Amniotic stem cell (primary cell): ENCODE data around the gene PRDM16.

Experiments
- DNase-seq: peaks from one replicate; lab custom pipeline; 2025; lab: John Stamatoyannopoulos, UW

Gene PRDM16

GRCh38 chr1:3261007-3261968, 192.3 kb downstream of the PRDM16 start:
- DNase-seq, result no peak

GRCh38 chr1:3261969-3262579, 193.1 kb downstream of the PRDM16 start:
- no peak for DNase-seq

GRCh38 chr1:3262681-3263286, 193.8 kb downstream of the PRDM16 start:
- no peak for DNase-seq

DNA sequence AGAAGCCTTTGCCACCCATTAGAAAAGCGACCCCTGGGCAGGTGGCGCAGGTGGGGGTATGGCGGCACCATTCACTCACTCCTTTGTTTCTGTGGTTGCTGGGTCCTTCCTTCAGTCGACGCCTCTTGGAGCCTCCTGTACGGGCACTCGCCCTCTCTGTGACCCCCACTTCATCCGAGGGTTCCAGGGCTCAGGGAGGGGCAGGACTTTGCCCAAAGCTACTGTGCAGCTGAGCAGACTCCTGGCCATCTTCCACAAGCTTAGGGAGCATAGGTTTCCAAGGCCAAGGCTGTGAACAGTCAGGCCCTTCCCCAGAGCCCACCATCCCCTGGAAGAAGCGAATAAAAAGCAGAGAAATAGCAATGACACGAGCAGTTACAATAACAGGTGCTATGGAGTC, 194.8 kb downstream of the PRDM16 start:
- no peak for DNase-seq

DNA sequence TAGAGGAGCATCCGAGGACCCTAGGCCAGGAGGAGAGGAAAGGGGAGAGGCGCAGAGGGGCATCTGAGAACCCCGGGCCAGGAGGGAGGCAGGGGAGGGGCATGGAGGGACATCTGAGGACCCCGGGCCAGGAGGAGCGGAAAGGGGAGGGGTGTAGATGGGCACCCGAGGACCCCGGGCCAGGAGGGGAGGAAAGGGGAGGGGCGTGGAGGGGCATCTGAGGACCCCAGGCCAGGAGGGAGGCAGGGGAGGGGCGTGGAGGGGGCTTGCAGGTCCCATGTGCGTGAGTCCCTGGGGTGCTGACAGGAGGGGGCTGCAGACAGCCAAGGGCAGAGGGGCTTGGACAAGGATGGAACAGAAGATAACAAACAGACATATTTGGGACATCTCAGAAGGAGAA, 195.5 kb downstream of the PRDM16 start:
- no peak for DNase-seq

- no peak for DNase-seq
These were observed 197.1 kb downstream of the PRDM16 start for GRCh38 chr1:3265835-3266805.

DNA sequence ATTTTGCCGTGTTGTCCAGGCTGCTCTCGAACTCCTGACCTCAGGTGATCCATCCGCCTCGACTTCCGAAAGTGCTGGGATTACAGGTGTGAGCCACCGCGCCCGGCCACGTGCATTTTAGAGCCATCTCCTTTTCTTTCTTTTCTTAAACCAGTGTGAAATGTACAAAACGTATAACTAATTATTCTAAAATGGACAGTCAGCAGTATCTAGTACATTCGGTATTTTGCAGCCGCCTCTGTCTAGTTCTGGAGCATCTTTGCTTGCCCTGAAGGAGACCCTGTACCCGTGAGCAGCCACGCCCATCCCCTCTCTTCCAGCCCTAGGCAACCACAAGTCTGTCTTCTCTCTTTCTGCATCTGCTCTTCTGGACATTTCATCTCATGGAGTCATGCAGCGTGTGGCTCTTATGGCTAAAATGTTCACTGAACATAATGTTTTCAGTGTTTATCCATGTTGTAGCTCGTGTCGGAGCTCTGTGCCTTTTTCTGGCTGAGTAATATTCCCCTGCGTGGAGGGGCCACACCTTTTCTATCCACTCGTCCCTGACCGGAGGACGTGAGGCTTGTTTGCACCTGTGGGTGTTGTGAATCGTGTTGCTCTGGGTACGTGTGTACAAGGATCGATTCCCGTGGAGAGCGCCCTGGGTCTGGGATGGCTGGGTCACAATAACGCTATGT, 198.0 kb downstream of the PRDM16 start:
- DNase-seq, result no peak

DNA sequence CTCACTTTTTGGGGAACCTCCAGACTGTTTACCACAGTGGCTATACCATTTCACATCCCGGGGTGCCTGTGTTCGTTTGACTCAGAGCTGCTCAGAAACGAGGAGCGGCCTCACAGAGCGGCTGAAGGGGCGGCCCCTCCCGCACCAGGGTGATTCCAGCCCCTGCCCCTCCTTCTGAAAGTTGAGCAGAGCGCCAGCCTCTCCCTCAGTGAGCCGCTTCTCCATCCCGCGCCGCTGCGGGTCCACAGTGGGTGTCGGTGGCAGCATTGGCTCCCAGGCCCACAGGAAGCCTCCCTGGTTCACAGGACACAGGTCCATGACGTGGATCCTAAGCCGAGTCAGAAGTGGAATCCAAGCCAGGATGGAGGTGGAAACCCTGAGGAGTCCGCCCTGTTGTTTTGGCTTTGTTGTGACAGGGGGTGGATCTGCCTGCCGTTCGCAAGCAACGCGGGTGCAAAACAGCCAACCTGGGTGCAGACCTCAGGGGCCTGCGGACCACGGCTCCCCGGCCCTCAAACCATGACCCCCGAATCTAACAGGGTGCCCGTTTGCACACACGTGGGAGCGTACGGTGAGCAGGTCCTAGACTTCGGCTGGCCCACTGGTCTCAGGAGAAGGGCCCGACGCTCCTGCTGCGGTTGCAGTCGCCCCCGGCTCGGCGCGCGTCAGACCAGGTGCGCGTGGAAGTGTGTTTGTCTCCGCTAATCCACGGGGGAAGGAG, 198.7 kb downstream of the PRDM16 start:
- no peak for DNase-seq

DNA sequence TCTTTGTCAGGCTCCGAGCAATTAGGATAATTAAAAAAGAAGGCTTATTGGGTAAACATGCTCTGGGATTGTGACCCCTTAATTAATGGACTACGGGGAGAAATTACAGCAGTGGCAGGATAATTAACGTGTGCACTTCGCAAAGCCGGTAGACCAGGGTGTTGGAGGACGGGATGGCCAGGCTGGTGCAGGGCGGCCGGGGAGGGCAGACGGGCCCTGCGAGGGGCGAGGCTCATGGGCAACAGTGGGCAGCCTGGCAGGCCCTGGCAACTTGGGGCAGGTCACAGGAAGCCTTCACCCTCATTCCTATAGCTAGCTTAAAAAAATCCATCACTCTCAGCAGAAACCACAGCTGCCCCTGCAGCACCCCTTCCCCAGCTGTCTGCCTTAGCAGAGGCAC, 199.3 kb downstream of the PRDM16 start:
- no peak for DNase-seq

GRCh38 chr1:3270403-3271245, 201.6 kb downstream of the PRDM16 start:
- DNase-seq, result no peak

DNA sequence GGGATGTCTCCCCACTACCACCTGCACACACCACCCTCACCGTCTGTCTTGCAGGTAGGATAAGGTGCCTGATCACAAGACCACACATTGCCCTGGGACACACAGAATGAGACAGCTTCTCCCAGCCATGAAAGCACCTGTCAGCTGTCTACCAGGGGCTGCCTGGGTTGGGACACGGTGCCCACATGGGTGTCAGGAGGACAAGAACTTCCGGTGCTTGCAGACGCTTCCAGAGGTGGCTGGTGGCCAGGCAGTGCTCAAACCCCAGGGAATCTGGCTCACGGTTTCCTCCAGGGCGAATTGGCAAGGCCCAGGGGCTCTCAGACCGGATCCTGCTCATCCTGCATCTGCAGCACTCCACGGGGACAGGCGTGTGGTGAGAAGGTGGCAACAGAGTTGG, 202.9 kb downstream of the PRDM16 start:
- DNase-seq, result no peak

GRCh38 chr1:3272321-3273045, 203.5 kb downstream of the PRDM16 start:
- no peak for DNase-seq

DNA sequence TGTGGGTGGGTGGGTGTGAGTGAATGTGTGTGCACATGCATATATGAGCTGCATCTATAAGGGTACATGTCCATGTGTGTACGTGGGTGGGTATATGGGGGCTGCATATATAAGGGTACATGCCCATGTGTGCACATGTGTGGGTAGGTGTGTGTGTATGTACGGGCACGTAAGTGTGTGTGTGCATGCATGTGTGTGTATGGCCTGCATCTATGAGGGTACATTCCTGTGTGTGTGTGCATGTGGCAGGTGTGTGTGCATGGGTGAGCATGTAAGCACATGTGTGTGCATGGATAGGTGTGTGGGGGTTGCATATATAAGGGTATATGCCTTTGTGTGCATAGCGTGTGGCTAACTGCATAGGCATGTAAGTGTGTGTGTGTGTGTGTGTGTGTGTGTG, 204.4 kb downstream of the PRDM16 start:
- DNase-seq, result no peak

- no peak for DNase-seq
These were observed 206.0 kb downstream of the PRDM16 start for GRCh38 chr1:3274972-3275371.

DNA sequence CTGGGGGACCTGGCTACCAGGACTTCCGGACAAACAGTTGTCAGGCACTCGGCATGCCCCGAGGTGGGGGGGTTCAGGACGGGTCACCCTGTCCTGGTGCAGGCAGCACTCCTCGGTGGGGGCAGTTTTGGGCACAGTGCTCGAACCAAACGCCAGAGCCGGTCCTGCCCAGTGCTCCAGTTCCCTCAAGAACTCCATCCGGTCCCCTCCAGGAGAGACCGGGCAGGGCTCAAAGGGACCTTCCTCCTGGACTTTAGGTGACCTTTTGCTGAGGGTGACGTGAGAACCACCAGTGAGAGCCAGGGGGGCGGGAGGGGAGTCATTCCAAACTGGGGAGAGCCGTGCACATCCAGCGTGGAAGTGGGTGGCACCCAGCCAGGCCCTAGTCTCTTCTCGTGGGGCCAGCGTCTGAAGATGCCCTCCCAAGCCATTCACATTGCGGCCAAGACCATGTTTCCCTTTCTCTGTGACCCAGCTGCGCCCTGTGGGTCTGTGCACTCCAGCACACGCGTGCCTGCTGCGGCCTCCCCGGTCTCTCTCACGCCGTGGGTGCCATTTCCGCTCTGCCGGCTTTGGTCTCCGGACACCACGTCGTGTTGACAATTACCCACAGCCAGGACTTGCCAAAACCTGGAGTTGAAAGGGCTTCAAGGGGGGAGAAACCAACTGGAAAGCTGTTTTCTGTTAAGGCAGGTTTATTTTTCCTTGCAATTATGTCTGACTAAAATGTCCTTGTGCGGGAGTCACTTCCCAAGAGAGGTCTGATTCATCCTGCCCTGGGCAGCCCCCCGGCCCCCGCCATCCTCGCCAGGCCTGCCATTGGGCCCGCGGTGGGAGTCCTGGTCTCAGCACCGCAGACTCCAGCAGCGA, 206.7 kb downstream of the PRDM16 start:
- no peak for DNase-seq

DNA sequence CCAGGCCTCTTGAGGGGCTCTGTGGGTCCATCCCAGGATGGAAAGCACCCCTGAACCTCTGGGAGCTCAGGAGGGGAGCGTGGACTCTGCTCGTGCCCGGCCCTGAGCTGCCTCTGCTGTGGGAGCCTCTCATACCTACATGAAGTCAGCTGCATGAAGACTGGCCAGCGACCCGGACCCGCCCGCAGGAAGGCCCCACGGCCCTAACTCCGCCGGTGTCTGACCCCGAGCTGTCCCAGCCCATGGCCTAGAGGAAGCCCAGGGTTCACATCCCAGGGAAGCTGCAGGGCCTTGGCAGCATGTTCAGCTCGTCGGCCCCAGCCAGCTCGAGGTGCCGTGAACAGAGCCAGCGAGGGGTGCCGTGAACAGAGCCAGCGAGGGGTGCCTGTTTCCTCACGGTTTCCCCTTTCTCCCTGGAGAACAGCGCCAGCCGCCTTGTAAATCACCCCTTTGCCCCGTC, 207.4 kb downstream of the PRDM16 start:
- no peak for DNase-seq

- DNase-seq, result no peak
These were observed 208.0 kb downstream of the PRDM16 start for GRCh38 chr1:3277011-3277471.

GRCh38 chr1:3277623-3278022, 208.6 kb downstream of the PRDM16 start:
- no peak for DNase-seq
